ENCODE data around the gene SCD. TPM values are rescaled to one million over a fixed set of nuclear protein-coding genes. Genes with fewer than 3 reads are reported as not detected.

The SCD gene
- total and polyA plus RNA-seq, 2 experiments from 2014 or later, result 19.5 TPM

- Histone ChIP-seq H3K4me1 (ENCODE audit: insufficient read depth) (no peaks in the 10 kb centered on the region), H3K9ac (no peak overlapping the region), H3K79me2 (ENCODE audit: insufficient read depth) (no peaks in the 10 kb centered on the region), H3K27me3 (replicated peaks; ENCODE audit: insufficient read depth) (no peaks in the 10 kb centered on the region), H3K9me3 (ENCODE audit: low read depth) (no peaks in the 10 kb centered on the region), H3K27ac (no peak overlapping the region), H3F3A (ENCODE audit: insufficient read depth) (no peaks in the 10 kb centered on the region), H3K9me2 (ENCODE audit: insufficient read depth) (no peaks in the 10 kb centered on the region), H2AFZ (no peak overlapping the region), H3K4me3 (no peak overlapping the region), H3K4me2 (ENCODE audit: unreplicated experiment) (no peak overlapping the region), H3K36me3 (ENCODE audit: low read depth) (no peaks in the 10 kb centered on the region), H4K20me1 (ENCODE audit: insufficient read depth) (no peaks in the 10 kb centered on the region)
- in situ Hi-C loops (cut with MboI), result no loop called here
- 74 to 80% methylated on average over 4 of the region's 4 CpGs for WGBS, 2 experiments (ENCODE audit: low coverage in 1 of 2, low lambda C conversion rate in 2 of 2, missing lambda C conversion rate in 2 of 2)
- no peak for TF ChIP-seq EZH2phosphoT487 (IDR thresholded peaks at IDR 0.05; ENCODE audit: insufficient read depth, low read depth)
- no peak for TF ChIP-seq EZH2 (IDR thresholded peaks at IDR 0.05; ENCODE audit: insufficient read depth, poor library complexity, severe bottlenecking)
- DNase-seq, result no peak
These were observed 44.4 kb downstream of the SCD start for GRCh38 chr10:100391163-100392002.

- H4K20me1 ChIP-seq (ENCODE audit: insufficient read depth), result no peaks in the 10 kb centered on the region
- no peaks in the 10 kb centered on the region for H3K27me3 ChIP-seq (replicated peaks; ENCODE audit: insufficient read depth)
- no peaks in the 10 kb centered on the region for H3K79me2 ChIP-seq (ENCODE audit: insufficient read depth)
- no peaks in the 10 kb centered on the region for H3F3A ChIP-seq (ENCODE audit: insufficient read depth)
- H3K27ac ChIP-seq, result no peak overlapping the region
- H3K4me3 ChIP-seq, result no peak overlapping the region
- no peak for TF ChIP-seq EZH2 (IDR thresholded peaks at IDR 0.05; ENCODE audit: insufficient read depth, poor library complexity, severe bottlenecking)
- TF ChIP-seq EZH2phosphoT487 (IDR thresholded peaks at IDR 0.05; ENCODE audit: insufficient read depth, low read depth), result no peak
- no peaks in the 10 kb centered on the region for H3K9me2 ChIP-seq (ENCODE audit: insufficient read depth)
- no peak for DNase-seq
- in situ Hi-C loops (cut with MboI), result no loop called here
- H3K9me3 ChIP-seq (ENCODE audit: low read depth), result no peaks in the 10 kb centered on the region
- no peak overlapping the region for H2AFZ ChIP-seq
- WGBS, 2 experiments (ENCODE audit: low coverage in 1 of 2, low lambda C conversion rate in 2 of 2, missing lambda C conversion rate in 2 of 2), result 73 to 82% methylated on average over 1 of the region's 1 CpG
- H3K4me2 ChIP-seq (ENCODE audit: unreplicated experiment), result no peak overlapping the region
- no peaks in the 10 kb centered on the region for H3K4me1 ChIP-seq (ENCODE audit: insufficient read depth)
- no peak overlapping the region for H3K9ac ChIP-seq
- no peaks in the 10 kb centered on the region for H3K36me3 ChIP-seq (ENCODE audit: low read depth)
These were observed 45.6 kb downstream of the SCD start for GRCh38 chr10:100392686-100393003.

GRCh38 chr10:100395626-100396025 is 48.6 kb downstream of the SCD start:
- WGBS, 2 experiments (ENCODE audit: low coverage in 1 of 2, low lambda C conversion rate in 2 of 2, missing lambda C conversion rate in 2 of 2), result 77 to 83% methylated on average over 2 of the region's 2 CpGs
- in situ Hi-C loops (cut with MboI), result no loop called here
- Histone ChIP-seq H3K4me2 (ENCODE audit: unreplicated experiment) (no peak overlapping the region), H4K20me1 (ENCODE audit: insufficient read depth) (no peaks in the 10 kb centered on the region), H3K27ac (no peak overlapping the region), H3F3A (ENCODE audit: insufficient read depth) (no peaks in the 10 kb centered on the region), H3K79me2 (ENCODE audit: insufficient read depth) (no peaks in the 10 kb centered on the region), H3K9me3 (ENCODE audit: low read depth) (no peaks in the 10 kb centered on the region), H3K27me3 (replicated peaks; ENCODE audit: insufficient read depth) (no peaks in the 10 kb centered on the region), H3K4me1 (ENCODE audit: insufficient read depth) (no peaks in the 10 kb centered on the region), H3K9ac (no peak overlapping the region), H2AFZ (no peak overlapping the region), H3K36me3 (ENCODE audit: low read depth) (no peaks in the 10 kb centered on the region), H3K4me3 (no peak overlapping the region), H3K9me2 (ENCODE audit: insufficient read depth) (no peaks in the 10 kb centered on the region)
- TF ChIP-seq EZH2phosphoT487 (IDR thresholded peaks at IDR 0.05; ENCODE audit: insufficient read depth, low read depth), result no peak
- no peak for TF ChIP-seq EZH2 (IDR thresholded peaks at IDR 0.05; ENCODE audit: insufficient read depth, poor library complexity, severe bottlenecking)
- DNase-seq, result no peak

GRCh38 chr10:100396605-100397004 is 49.6 kb downstream of the SCD start:
- Histone ChIP-seq H3K4me2 (ENCODE audit: unreplicated experiment) (no peak overlapping the region), H3K36me3 (ENCODE audit: low read depth) (no peaks in the 10 kb centered on the region), H3K4me3 (no peak overlapping the region), H3F3A (ENCODE audit: insufficient read depth) (no peaks in the 10 kb centered on the region), H3K9ac (no peak overlapping the region), H3K27me3 (replicated peaks; ENCODE audit: insufficient read depth) (no peaks in the 10 kb centered on the region), H2AFZ (no peak overlapping the region), H3K79me2 (ENCODE audit: insufficient read depth) (no peaks in the 10 kb centered on the region), H4K20me1 (ENCODE audit: insufficient read depth) (no peaks in the 10 kb centered on the region), H3K9me3 (ENCODE audit: low read depth) (no peaks in the 10 kb centered on the region), H3K4me1 (ENCODE audit: insufficient read depth) (no peaks in the 10 kb centered on the region), H3K27ac (no peak overlapping the region), H3K9me2 (ENCODE audit: insufficient read depth) (no peaks in the 10 kb centered on the region)
- no peak for DNase-seq
- WGBS, 2 experiments (ENCODE audit: low coverage in 1 of 2, low lambda C conversion rate in 2 of 2, missing lambda C conversion rate in 2 of 2), result 91 to 92% methylated on average over 4 of the region's 4 CpGs
- in situ Hi-C loops (cut with MboI), result no loop called here
- TF ChIP-seq EZH2phosphoT487 (IDR thresholded peaks at IDR 0.05; ENCODE audit: insufficient read depth, low read depth) (no peak), EZH2 (IDR thresholded peaks at IDR 0.05; ENCODE audit: insufficient read depth, poor library complexity, severe bottlenecking) (no peak)
